Measurements from ENCODE around the gene FSTL5. TPM values are rescaled to one million over a fixed set of nuclear protein-coding genes. Genes with fewer than 3 reads are reported as not detected.
"Not testable (repeated sequence)": the region's sequence is repeated elsewhere in the genome, so short reads cannot be mapped to it uniquely, and the experiment has no call there.

Gene FSTL5
- total RNA-seq, 2 experiments from 2014 or later, result not detected

DNA sequence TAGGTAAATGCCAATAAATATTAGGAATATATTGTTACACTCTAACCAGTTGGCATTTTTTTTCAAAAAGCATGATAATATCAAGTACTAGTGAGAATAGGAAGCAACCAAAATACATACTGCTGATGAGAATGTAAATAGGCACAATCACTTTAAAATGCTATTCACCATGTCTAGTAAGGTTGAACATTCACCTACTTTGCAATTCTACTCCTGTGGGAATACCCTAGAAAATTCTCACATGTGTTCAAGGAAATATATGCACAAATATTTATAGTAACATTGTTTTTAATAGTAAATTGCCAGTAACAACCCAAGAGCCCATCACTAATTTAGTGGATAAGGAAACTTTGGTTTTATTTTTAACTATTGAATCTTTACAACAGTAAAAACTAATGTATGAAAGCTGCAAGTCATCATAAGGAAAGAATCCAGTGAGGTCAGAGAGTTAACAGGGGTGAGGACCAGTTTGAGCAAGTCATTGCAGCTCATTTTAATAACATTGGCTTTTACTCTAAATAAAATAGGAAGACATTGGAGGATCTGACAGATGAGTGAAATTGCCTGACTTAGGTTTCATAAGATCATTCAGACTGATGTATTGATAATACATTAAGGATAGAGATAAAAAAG, 23.6 kb downstream of the FSTL5 start:
- no peak for DNase-seq
- Mint-ChIP-seq H3K4me1 (ENCODE audit: low read depth) (no peaks in the 10 kb centered on the region), H3K27ac (no peak overlapping the region), H3K9me3 (peaks cover 5% of the 10 kb centered on the region), H3K27me3 (no peaks in the 10 kb centered on the region), H3K36me3 (no peaks in the 10 kb centered on the region), H3K4me3 (no peak overlapping the region)
- intact Hi-C loops (cut with micrococcal nuclease), result no loop called here
- ChIA-PET CTCF (no interaction called here), POLR2A (no interaction called here)

DNA sequence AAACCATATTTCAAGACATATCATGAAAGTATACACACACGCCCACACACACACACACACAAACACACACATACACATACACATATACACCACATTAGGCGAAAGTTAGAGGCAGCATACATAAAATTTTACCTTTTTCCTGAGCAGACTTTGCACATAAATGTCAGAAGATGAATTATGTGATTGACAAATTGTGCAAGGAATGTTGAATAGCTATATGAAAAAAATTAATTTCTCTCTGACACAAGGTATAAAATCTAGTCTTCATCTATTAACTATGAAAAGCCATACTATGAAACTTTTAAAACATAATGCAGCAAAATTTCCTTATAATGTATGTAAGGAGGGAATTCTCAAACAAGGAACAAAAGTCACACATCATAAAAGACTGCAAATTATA, 24.4 kb downstream of the FSTL5 start:
- intact Hi-C loops (cut with micrococcal nuclease), result no loop called here
- POLR2A ChIA-PET, result no interaction called here
- no peak for DNase-seq
- no peak overlapping the region for H3K4me3 Mint-ChIP-seq
- no peaks in the 10 kb centered on the region for H3K27me3 Mint-ChIP-seq
- no peaks in the 10 kb centered on the region for H3K36me3 Mint-ChIP-seq
- no peak overlapping the region for H3K27ac Mint-ChIP-seq
- peaks cover 5% of the 10 kb centered on the region for H3K9me3 Mint-ChIP-seq
- CTCF ChIA-PET, result no interaction called here
- H3K4me1 Mint-ChIP-seq (ENCODE audit: low read depth), result no peaks in the 10 kb centered on the region

DNA sequence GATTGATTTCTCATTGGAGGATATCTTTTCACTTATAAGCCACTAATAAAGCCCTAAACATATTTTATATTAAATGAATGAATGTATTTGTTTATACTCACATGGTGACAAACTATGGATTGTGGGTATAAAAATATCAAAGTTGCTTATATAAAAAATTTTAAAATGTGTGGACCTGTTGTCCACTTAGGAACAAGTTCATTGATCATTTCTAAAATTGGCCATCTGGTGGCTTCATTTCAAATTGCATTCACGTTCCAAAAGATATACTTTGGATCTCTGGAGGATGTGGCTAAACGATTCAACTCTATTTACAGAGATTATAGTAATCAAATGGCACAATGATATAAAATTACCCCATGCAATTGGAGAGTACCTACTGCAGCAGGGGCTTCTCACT, 32.5 kb downstream of the FSTL5 start:
- H3K36me3 Mint-ChIP-seq, result no peaks in the 10 kb centered on the region
- no peaks in the 10 kb centered on the region for H3K27me3 Mint-ChIP-seq
- intact Hi-C loops (cut with micrococcal nuclease), result no loop called here
- no peak overlapping the region for H3K27ac Mint-ChIP-seq
- ChIA-PET CTCF (no interaction called here), POLR2A (no interaction called here)
- no peaks in the 10 kb centered on the region for H3K4me1 Mint-ChIP-seq (ENCODE audit: low read depth)
- no peak for DNase-seq
- peaks cover 5% of the 10 kb centered on the region for H3K9me3 Mint-ChIP-seq
- H3K4me3 Mint-ChIP-seq, result no peak overlapping the region

DNA sequence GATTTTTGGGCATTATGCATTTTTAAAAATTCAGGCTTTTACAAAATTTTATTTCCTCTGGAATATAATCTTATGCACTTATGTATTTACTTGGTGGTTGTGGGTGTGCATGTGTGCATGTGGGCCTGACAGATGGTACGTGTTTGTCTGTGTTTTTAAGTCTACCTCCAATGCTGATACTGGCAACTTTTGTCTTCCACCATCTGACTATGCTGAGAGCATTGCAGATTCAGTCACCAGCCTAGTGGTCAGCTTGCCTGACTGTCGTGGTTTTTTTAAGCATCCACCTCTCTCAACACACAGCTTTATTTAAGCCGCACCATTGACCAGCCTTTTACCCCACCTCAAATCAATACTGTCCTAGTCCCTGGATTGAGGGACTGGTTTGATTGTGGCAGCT, 37.1 kb downstream of the FSTL5 start:
- Mint-ChIP-seq H3K4me1 (ENCODE audit: low read depth) (no peaks in the 10 kb centered on the region), H3K9me3 (no peaks in the 10 kb centered on the region), H3K4me3 (no peak overlapping the region), H3K27me3 (no peaks in the 10 kb centered on the region), H3K27ac (no peak overlapping the region), H3K36me3 (no peaks in the 10 kb centered on the region)
- no peak for DNase-seq
- ChIA-PET CTCF (no interaction called here), POLR2A (no interaction called here)
- intact Hi-C loops (cut with micrococcal nuclease), result no loop called here

DNA sequence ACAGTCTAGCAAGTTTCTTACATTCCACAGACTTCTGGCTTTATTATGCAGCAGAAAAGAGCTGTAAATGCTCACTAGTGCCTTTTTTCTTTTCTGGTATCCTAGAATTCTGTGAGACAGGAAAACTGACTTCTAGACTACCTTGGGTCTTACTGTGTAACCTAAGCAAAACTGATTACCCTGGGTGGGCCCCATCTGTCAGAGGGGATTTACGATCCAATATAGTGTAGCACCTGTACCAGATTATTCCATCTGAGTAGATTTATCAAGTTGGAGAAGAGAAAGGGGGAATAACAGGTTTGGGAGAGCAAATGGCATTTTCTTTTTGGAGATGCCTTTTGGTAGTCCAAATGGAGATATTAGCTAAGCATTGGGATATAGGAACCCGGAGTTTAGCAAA, 46.7 kb downstream of the FSTL5 start:
- Mint-ChIP-seq H3K4me3 (no peak overlapping the region), H3K27me3 (no peaks in the 10 kb centered on the region), H3K27ac (no peak overlapping the region), H3K36me3 (no peaks in the 10 kb centered on the region), H3K9me3 (peaks cover 5% of the 10 kb centered on the region), H3K4me1 (ENCODE audit: low read depth) (no peaks in the 10 kb centered on the region)
- POLR2A ChIA-PET, result no interaction called here
- DNase-seq, result no peak
- intact Hi-C loops (cut with micrococcal nuclease), result no loop called here
- CTCF ChIA-PET, result no interaction called here

DNA sequence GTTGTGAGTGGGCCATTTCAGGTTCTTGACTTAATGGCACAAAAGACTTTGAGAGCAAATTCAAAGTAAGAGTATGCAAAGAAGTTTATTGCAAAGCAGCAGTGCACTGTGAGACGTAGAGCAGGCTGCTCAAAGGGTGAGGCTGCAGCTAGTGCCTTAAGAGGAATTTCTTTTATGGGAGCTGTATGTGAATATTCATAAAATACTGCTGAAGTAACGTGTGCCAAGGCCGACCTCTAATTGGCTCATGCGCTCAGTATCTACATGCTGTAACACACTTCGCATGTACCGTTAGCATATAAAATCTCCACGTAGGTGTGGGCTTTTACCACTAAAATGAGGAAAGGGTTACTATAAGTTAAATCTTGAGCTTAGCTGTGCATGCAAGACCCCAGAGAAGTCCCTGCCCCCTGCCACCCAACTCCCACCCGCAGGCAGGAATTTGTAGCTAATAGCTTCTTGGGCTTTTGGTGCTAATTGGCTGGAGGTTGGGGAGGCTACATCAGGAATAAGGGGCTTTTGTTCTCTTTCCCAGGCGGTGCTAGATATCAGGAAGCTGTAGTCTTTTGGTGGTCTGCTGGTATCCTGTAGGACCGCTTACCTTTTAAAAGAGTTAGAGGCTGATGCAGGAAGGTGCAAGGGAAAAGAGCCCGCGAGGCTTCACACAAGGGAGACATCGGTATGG, 47.6 kb downstream of the FSTL5 start:
- Mint-ChIP-seq H3K27me3 (no peaks in the 10 kb centered on the region), H3K4me1 (ENCODE audit: low read depth) (no peaks in the 10 kb centered on the region), H3K27ac (no peak overlapping the region), H3K9me3 (peaks cover 5% of the 10 kb centered on the region), H3K4me3 (no peak overlapping the region), H3K36me3 (no peaks in the 10 kb centered on the region)
- intact Hi-C loops (cut with micrococcal nuclease), result no loop called here
- DNase-seq, result no peak
- POLR2A ChIA-PET, result no interaction called here
- CTCF ChIA-PET, result no interaction called here

DNA sequence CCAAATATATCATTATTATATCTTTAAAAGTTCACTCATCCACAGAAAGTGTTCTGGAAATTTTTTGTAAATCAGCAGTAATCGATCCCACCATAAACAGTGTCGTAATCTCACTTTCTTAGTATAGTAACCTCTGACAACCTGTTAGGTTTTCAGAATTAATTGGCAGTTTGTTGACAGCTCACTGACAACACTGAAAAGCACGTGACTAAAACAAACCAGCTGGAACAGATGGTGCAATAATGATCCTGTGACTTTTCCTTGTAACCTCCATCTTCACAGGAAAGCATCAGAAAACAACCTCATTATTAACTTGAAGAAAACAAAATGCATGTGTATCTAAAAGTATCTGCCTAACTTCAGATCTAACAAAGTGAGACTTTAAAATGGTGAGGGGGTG, 48.5 kb downstream of the FSTL5 start:
- Mint-ChIP-seq H3K4me1 (ENCODE audit: low read depth) (no peaks in the 10 kb centered on the region), H3K4me3 (no peak overlapping the region), H3K27me3 (no peaks in the 10 kb centered on the region), H3K36me3 (no peaks in the 10 kb centered on the region), H3K9me3 (peaks cover 5% of the 10 kb centered on the region), H3K27ac (no peak overlapping the region)
- POLR2A ChIA-PET, result no interaction called here
- DNase-seq, result no peak
- CTCF ChIA-PET, result no interaction called here
- intact Hi-C loops (cut with micrococcal nuclease), result no loop called here

DNA sequence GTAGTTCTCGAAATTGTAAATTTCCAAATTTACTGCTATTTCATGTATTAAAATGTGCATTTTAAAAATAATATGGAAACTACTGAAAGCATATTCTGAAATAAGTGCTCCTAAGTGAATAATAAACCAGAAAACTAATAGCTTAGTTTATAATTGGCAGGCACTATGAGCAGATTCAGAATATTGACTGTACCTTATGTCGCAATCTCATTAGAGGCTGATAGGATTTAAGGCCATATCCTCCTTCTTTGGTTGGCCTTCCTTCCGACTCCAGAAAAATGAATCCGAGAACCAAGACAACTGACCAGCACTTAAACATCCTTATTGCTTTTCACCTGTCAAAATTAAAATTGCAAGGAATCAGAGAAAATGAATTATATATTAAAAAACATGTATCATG, 52.7 kb downstream of the FSTL5 start:
- CTCF ChIA-PET, result no interaction called here
- no peaks in the 10 kb centered on the region for H3K36me3 Mint-ChIP-seq
- POLR2A ChIA-PET, result no interaction called here
- H3K9me3 Mint-ChIP-seq, result peaks cover 7% of the 10 kb centered on the region
- DNase-seq, result no peak
- H3K4me3 Mint-ChIP-seq, result no peak overlapping the region
- no peaks in the 10 kb centered on the region for H3K27me3 Mint-ChIP-seq
- no peaks in the 10 kb centered on the region for H3K4me1 Mint-ChIP-seq (ENCODE audit: low read depth)
- no peak overlapping the region for H3K27ac Mint-ChIP-seq
- intact Hi-C loops (cut with micrococcal nuclease), result no loop called here

DNA sequence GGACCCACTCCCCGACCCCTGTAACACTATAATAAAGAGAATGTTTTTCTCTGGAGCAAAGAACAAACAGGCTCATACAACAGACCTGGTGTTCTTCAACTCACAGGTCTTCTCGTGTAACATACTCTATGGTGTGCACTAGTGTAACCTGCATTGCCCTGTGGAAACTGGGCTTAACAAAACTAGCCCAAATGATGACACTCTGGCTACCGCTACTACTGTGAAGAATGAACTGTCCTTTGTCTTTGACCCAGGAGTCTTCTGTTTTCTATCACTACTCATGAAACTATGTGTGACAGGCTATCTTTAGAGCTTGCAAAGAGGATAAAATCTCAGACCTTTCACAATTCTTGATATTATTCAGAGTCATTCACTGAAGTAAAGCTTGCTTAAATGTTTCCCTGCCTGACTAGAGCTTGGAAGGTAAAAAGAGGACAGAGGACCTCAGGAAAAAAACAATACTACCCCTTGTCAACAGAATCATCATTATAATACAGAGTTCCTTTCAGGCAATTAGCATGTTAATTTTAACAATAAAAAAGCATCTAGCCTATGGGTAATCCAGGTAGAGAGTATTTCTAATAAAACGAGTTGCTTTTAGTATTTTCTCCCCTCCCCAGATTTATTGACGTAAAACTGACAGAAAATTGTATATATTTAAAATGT, 59.2 kb downstream of the FSTL5 start:
- POLR2A ChIA-PET, result no interaction called here
- Mint-ChIP-seq H3K4me1 (ENCODE audit: low read depth) (no peaks in the 10 kb centered on the region), H3K27ac (no peak overlapping the region), H3K9me3 (peaks cover 11% of the 10 kb centered on the region), H3K36me3 (no peaks in the 10 kb centered on the region), H3K4me3 (no peak overlapping the region), H3K27me3 (no peaks in the 10 kb centered on the region)
- CTCF ChIA-PET, result no interaction called here
- intact Hi-C loops (cut with micrococcal nuclease), result no loop called here
- no peak for DNase-seq

DNA sequence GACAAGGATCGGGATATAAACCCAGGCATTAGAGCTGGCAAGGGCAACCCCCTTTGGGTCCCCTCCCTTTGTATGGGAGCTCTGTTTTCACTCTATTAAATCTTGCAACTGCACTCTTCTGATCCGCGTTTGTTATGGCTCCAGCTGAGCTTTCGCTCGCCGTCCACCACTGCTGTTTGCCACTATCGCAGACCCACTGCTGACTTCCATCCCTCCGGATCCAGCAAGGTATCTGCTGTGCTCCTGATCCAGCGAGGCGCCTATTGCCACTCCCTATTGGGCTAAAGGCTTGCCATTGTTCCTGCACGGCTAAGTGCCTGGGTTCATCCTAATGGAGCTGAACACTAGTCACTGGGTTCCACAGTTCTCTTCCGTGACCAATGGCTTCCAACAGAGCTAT, 59.9 kb downstream of the FSTL5 start:
- DNase-seq; H3K27ac Mint-ChIP-seq; CTCF ChIA-PET; H3K4me3 Mint-ChIP-seq; intact Hi-C loops (cut with micrococcal nuclease); H3K4me1 Mint-ChIP-seq (ENCODE audit: low read depth); POLR2A ChIA-PET; H3K9me3 Mint-ChIP-seq; H3K27me3 Mint-ChIP-seq; H3K36me3 Mint-ChIP-seq: not testable (repeated sequence)

DNA sequence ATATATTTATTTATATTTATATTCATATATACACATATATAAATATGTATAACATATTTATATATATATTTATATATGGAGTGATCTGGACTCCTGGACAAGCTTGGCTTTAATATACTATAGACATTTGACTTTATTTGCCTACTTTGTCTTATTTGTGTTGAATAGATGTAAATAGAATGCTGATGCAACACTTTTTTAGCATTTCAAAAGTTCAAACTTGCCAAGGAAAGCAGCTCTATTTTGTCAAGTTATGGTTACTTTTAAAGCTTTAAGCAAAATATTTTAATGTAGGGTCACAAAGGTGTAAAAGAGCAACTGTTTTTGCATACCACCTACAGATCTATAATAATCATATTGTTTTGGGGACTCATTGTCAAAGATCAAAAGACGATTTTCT, 61.1 kb downstream of the FSTL5 start:
- intact Hi-C loops (cut with micrococcal nuclease), result no loop called here
- Mint-ChIP-seq H3K36me3 (no peaks in the 10 kb centered on the region), H3K27ac (no peak overlapping the region), H3K9me3 (peaks cover 9% of the 10 kb centered on the region), H3K4me3 (no peak overlapping the region), H3K27me3 (no peaks in the 10 kb centered on the region), H3K4me1 (ENCODE audit: low read depth) (no peaks in the 10 kb centered on the region)
- CTCF ChIA-PET, result no interaction called here
- POLR2A ChIA-PET, result no interaction called here
- DNase-seq, result no peak

DNA sequence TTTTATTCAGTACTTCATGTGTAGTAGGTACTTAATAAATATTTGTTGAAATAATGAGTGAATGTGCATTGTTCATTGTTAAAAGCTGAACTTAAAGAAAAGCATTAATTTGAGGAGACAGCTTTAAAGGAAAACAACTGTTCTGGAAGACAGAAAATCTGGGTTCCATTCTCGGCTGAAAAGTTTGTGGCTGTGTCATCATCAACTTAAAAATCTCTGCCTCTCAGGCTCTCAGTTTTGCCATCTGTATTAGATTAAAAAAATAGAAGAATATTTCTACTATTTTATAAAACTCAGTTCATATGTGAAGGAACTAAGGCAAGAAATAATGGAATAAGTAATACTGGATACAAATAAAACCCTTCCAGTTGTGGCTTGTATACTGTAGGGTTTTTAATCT, 62.5 kb downstream of the FSTL5 start:
- CTCF ChIA-PET, result no interaction called here
- no peak for DNase-seq
- H3K27ac Mint-ChIP-seq, result no peak overlapping the region
- intact Hi-C loops (cut with micrococcal nuclease), result no loop called here
- H3K4me1 Mint-ChIP-seq (ENCODE audit: low read depth), result no peaks in the 10 kb centered on the region
- H3K9me3 Mint-ChIP-seq, result peaks cover 7% of the 10 kb centered on the region
- H3K27me3 Mint-ChIP-seq, result no peaks in the 10 kb centered on the region
- H3K4me3 Mint-ChIP-seq, result no peak overlapping the region
- no peaks in the 10 kb centered on the region for H3K36me3 Mint-ChIP-seq
- POLR2A ChIA-PET, result no interaction called here

DNA sequence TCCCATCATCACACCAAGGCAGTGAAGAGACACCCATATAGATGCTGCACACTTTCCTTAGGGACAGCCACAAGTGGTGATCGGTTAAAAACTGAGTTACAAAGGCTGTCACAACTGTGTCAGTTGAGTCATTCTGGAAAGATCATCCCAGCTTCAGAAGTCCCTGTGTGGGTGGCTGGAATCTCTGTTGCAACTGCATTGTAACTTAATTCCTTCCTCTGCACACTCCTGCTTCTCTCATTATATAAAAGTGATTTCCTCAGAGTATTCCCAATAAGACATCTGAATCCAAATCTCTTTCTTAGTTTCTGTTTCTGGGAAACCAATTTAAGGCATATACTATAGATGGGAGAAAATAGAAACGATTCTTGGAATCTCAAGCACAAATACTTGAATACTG, 88.1 kb downstream of the FSTL5 start:
- H3K27me3 Mint-ChIP-seq, result no peaks in the 10 kb centered on the region
- no peaks in the 10 kb centered on the region for H3K36me3 Mint-ChIP-seq
- peaks cover 2% of the 10 kb centered on the region for H3K9me3 Mint-ChIP-seq
- intact Hi-C loops (cut with micrococcal nuclease), result no loop called here
- POLR2A ChIA-PET, result no interaction called here
- H3K4me1 Mint-ChIP-seq (ENCODE audit: low read depth), result no peaks in the 10 kb centered on the region
- no peak for DNase-seq
- no peak overlapping the region for H3K27ac Mint-ChIP-seq
- H3K4me3 Mint-ChIP-seq, result no peak overlapping the region
- CTCF ChIA-PET, result no interaction called here
